GM18867 (cell line): ENCODE results near the gene HIVEP1.

Experiments
- ATAC-seq: cut with Tn5 transposase; IDR thresholded peaks from one replicate; pipeline ENCODE4 v1.9.1; 2021; ENCODE audit warnings: mild to moderate bottlenecking, moderate library complexity; ENCODE audit not compliant: unreplicated experiment

HIVEP1 gene

GRCh38 chr6:11992086-11992485 lies 20.0 kb upstream of the HIVEP1 start:
- ATAC-seq: no peak

GRCh38 chr6:11994875-11995461 lies 17.1 kb upstream of the HIVEP1 start:
- no peak for ATAC-seq

- no peak for ATAC-seq
Measured at GRCh38 chr6:11996751-11997150, 15.4 kb upstream of the HIVEP1 start.

- no peak for ATAC-seq
Measured at GRCh38 chr6:11999246-11999645, 12.9 kb upstream of the HIVEP1 start.

- no peak for ATAC-seq
Measured at GRCh38 chr6:12000174-12000573, 11.9 kb upstream of the HIVEP1 start.

GRCh38 chr6:12001004-12001705 lies 11.0 kb upstream of the HIVEP1 start:
- ATAC-seq: no peak

GRCh38 chr6:12001706-12002435 lies 10.2 kb upstream of the HIVEP1 start:
- no peak for ATAC-seq

GRCh38 chr6:12007473-12007872 lies 4.6 kb upstream of the HIVEP1 start:
- no peak for ATAC-seq

GRCh38 chr6:12007887-12008286 lies 4.2 kb upstream of the HIVEP1 start:
- ATAC-seq: no peak

- ATAC-seq: peak; percentile 35
Measured at GRCh38 chr6:12008366-12009179, 3.5 kb upstream of the HIVEP1 start.

- ATAC-seq: no peak
Measured at GRCh38 chr6:12009180-12009685, 2.9 kb upstream of the HIVEP1 start.

GRCh38 chr6:12009876-12010634 lies 2.1 kb upstream of the HIVEP1 start:
- ATAC-seq: no peak

- peak; percentile 37 for ATAC-seq
Measured at GRCh38 chr6:12010635-12011275, 1.4 kb upstream of the HIVEP1 start.

- ATAC-seq: peak; percentile 66
Measured at GRCh38 chr6:12011276-12012037, 655 bp upstream of the HIVEP1 start.

- no peak for ATAC-seq
Measured at GRCh38 chr6:12012558-12013306, 620 bp downstream of the HIVEP1 start.

GRCh38 chr6:12013307-12013719 lies 1.2 kb downstream of the HIVEP1 start:
- no peak for ATAC-seq

- no peak for ATAC-seq
Measured at GRCh38 chr6:12014027-12014872, 2.1 kb downstream of the HIVEP1 start.

- ATAC-seq: no peak
Measured at GRCh38 chr6:12014873-12015149, 2.7 kb downstream of the HIVEP1 start.
